ENCODE data around the gene ECE2.

GRCh38 chr3:184333190-184333589 is 57.4 kb downstream of the ECE2 start:
- TF ChIP-seq EZH2 (IDR thresholded peaks at IDR 0.05; ENCODE audit: insufficient read depth, poor library complexity, severe bottlenecking): no peak
- TF ChIP-seq EZH2phosphoT487 (IDR thresholded peaks at IDR 0.05; ENCODE audit: insufficient read depth, low read depth): no peak
